HepG2 (cell line): ENCODE data around the gene PRRG3. TPM values are rescaled to one million over a fixed set of nuclear protein-coding genes. Genes with fewer than 3 reads are reported as not detected.

Experiments used
- ATAC-seq: fragments of 200-7000 bp; cut with Tn5 transposase; 3 replicates; pipeline ENCODE4 v1.9.1; 2020; ENCODE audit warnings: mild to moderate bottlenecking, moderate library complexity
- BruUV-seq: library from RNA; stranded (reverse); fragments of 400-500 nt; replicated peaks from 2 replicates; lab custom pipeline; 2021; lab: Mats Ljungman, UMichigan
- CTCF ChIA-PET: fragments of 300-600 bp; formaldehyde crosslinking; extraction: SDS; loops from one replicate; lab custom pipeline; 2021; ENCODE audit warnings: low total read pairs, inconsistent platforms, low intra/inter-chr PET ratio; lab: Yijun Ruan, JAX
- POLR2A ChIA-PET: fragments of 350-600 bp; sonication (Branson Sonifier 250); formaldehyde crosslinking; loops from one replicate; lab custom pipeline; 2020; ENCODE audit warnings: antibody characterized with exemption, inconsistent platforms; lab: Yijun Ruan, JAX
- DNase-seq: peaks from one replicate; pipeline ENCODE4 v3.0.0-alpha.2; 2015; ENCODE audit warnings: low spot score
- FAIRE-seq: peaks from 3 replicates; lab custom pipeline; 2011; peaks lifted over from hg19 to GRCh38; lab: Jason Lieb, UNC
- H2AFZ ChIP-seq: one replicate; pipeline ENCODE4 v1.6.1; 2011; ENCODE audit warnings: low read length, inconsistent platforms
- H3K27ac ChIP-seq: fragments of 300-600 bp; 3 replicates; pipeline ENCODE4 v1.8.0; 2011; ENCODE audit warnings: mixed run types, mild to moderate bottlenecking, mixed read lengths, low read length, inconsistent platforms; ENCODE audit not compliant: insufficient read depth; ENCODE audit errors: extremely low read length
- H3K27me3 ChIP-seq, 2 experiments: fragments of 200-600 bp in 1 of 2; 2 replicates in 1 of 2; 3 replicates in 1 of 2; pipeline versions ENCODE4 v1.6.0 to v1.8.0; 2011; ENCODE audit warnings: low read length in 2 of 2, mild to moderate bottlenecking in 2 of 2, moderate library complexity in 2 of 2, inconsistent platforms in 1 of 2; ENCODE audit not compliant: insufficient read depth in 2 of 2, control insufficient read depth in 1 of 2
- H3K36me3 ChIP-seq, 2 experiments: fragments of 200-600 bp in 1 of 2; replicated peaks in 1 of 2; 2 replicates in 1 of 2; 3 replicates in 1 of 2; pipeline versions ENCODE4 v1.5.1 to v1.8.0; 2011; ENCODE audit warnings: low read length in 2 of 2, inconsistent platforms in 1 of 2; ENCODE audit not compliant: insufficient read depth in 2 of 2, control insufficient read depth in 1 of 2
- H3K4me1 ChIP-seq: 2 replicates; pipeline ENCODE4 v1.5.1; 2012; ENCODE audit warnings: low read length, inconsistent platforms; ENCODE audit not compliant: insufficient read depth
- H3K4me2 ChIP-seq: 2 replicates; pipeline ENCODE4 v1.6.0; 2011; ENCODE audit warnings: low read depth, low read length, inconsistent platforms
- H3K4me3 ChIP-seq, 3 experiments: fragments of 200-600 bp in 1 of 3; sonication (generic), shearing (Covaris generic) in 1 of 3; replicated peaks in 1 of 3; 2 replicates each; pipeline ENCODE4 v1.5.1; 2011 to 2016; ENCODE audit warnings: low read length in 3 of 3, inconsistent platforms in 2 of 3, low read depth in 2 of 3, mild to moderate bottlenecking in 2 of 3, control low read depth in 1 of 3, mixed read lengths in 1 of 3; ENCODE audit not compliant: insufficient read depth in 1 of 3
- H3K79me2 ChIP-seq: one replicate; pipeline ENCODE4 v1.6.1; 2011; ENCODE audit warnings: low read length, inconsistent platforms; ENCODE audit not compliant: insufficient read depth
- H3K9ac ChIP-seq: 2 replicates; pipeline ENCODE4 v1.6.0; 2011; ENCODE audit warnings: mild to moderate bottlenecking, low read depth, low read length, inconsistent platforms; ENCODE audit not compliant: insufficient read depth
- H3K9me3 ChIP-seq: 2 replicates; pipeline ENCODE4 v1.5.1; 2012; ENCODE audit warnings: mild to moderate bottlenecking, low read length
- H4K20me1 ChIP-seq: 2 replicates; pipeline ENCODE4 v1.6.0; 2011; ENCODE audit warnings: inconsistent platforms, mild to moderate bottlenecking, low read length, moderate library complexity; ENCODE audit not compliant: insufficient read depth
- CREBL2 ChIP-seq: sonication (generic); formaldehyde crosslinking; IDR thresholded peaks from 2 replicates; pipeline ENCODE4 v1.8.1; 2023; ENCODE audit warnings: missing genetic modification reagents, mild to moderate bottlenecking, borderline replicate concordance
- NFIB ChIP-seq: sonication (generic); formaldehyde crosslinking; IDR thresholded peaks from 2 replicates; pipeline ENCODE4 v1.9.0; 2021; ENCODE audit warnings: missing genetic modification reagents, mild to moderate bottlenecking, borderline replicate concordance
- NR0B2 ChIP-seq: sonication (generic); formaldehyde crosslinking; IDR thresholded peaks from 2 replicates; pipeline ENCODE4 v1.4.0; 2020; ENCODE audit warnings: mild to moderate bottlenecking, missing genetic modification reagents
- STAT6 ChIP-seq: sonication (generic); formaldehyde crosslinking; IDR thresholded peaks from 2 replicates; pipeline ENCODE4 v1.4.0; 2020; ENCODE audit warnings: missing genetic modification reagents, mild to moderate bottlenecking, borderline replicate concordance
- ZBTB10 ChIP-seq: sonication (generic); formaldehyde crosslinking; IDR thresholded peaks from 2 replicates; pipeline ENCODE4 v1.4.0; 2020; ENCODE audit warnings: missing genetic modification reagents, borderline replicate concordance
- ZNF432 ChIP-seq: sonication (generic); formaldehyde crosslinking; IDR thresholded peaks from 2 replicates; pipeline ENCODE4 v1.5.0; 2020; ENCODE audit warnings: missing genetic modification reagents, mild to moderate bottlenecking, borderline replicate concordance
- ZNF446 ChIP-seq: sonication (generic); formaldehyde crosslinking; IDR thresholded peaks from 2 replicates; pipeline ENCODE4 v1.5.0; 2020; ENCODE audit warnings: mild to moderate bottlenecking, missing genetic modification reagents
- ZNF460 ChIP-seq: sonication (generic); formaldehyde crosslinking; IDR thresholded peaks from 2 replicates; pipeline ENCODE4 v1.5.1; 2020; ENCODE audit warnings: missing genetic modification reagents, mild to moderate bottlenecking, borderline replicate concordance
- ZNF609 ChIP-seq: sonication (generic); formaldehyde crosslinking; IDR thresholded peaks from 2 replicates; pipeline ENCODE4 v1.4.0; 2020; ENCODE audit warnings: mild to moderate bottlenecking, missing genetic modification reagents, borderline replicate concordance
- ZNF674 ChIP-seq: sonication (generic); formaldehyde crosslinking; IDR thresholded peaks from 2 replicates; pipeline ENCODE4 v1.5.0; 2020; ENCODE audit warnings: low read depth, mild to moderate bottlenecking, missing genetic modification reagents
- WGBS: methylation state at CpG from one replicate; pipeline ENCODE4 v1.1.6; 2017; ENCODE audit warnings: low lambda C conversion rate; 5-methylcytosine and 5-hydroxymethylcytosine counted together
- in situ Hi-C: cut with HindIII; loops from 2 replicates; pipeline ENCODE4 v1.10.0; 2017; ENCODE audit warnings: low pct_unique_long_range_greater_than_20kb; ENCODE audit not compliant: extremely low pct_ligation_motif_present
- intact Hi-C: fragments of 100-400 bp; cut with micrococcal nuclease; formaldehyde crosslinking; loops from one replicate; pipeline ENCODE4 v1.10.0; 2022; ENCODE audit not compliant: unreplicated experiment
- polyA plus RNA-seq, 8 experiments: library from polyadenylated mRNA; depleted of rRNA in 3 of 8; stranded (reverse) in 7 of 8; unstranded in 1 of 8; fragments of >200 nt; fragmentation: Illumina TruSeq in 4 of 8; extraction: Trizol in 4 of 8; gene quantifications; 2 replicates each; pipeline versions ENCODE4 v1.2.1 to v1.2.3, GENCODE V29; 2011 to 2016; ENCODE audit warnings: low read depth in 4 of 8, missing spikeins in 1 of 8, mixed read lengths in 1 of 8; ENCODE audit not compliant: insufficient read depth in 1 of 8
- total RNA-seq, 5 experiments: library from RNA; depleted of rRNA; stranded (reverse); fragments of >200 nt; fragmentation: Illumina TruSeq; extraction: Trizol; gene quantifications; 2 replicates each; pipeline ENCODE4 v1.2.3, GENCODE V29; 2016; ENCODE audit warnings: low read depth in 1 of 5

PRRG3 gene
- total and polyA plus RNA-seq, 2 of the 13 experiments (the other 11 are each of a cell fraction or from before 2014, with no cell fraction given): not detected

GRCh38 chrX:151737494-151737893 lies 42.2 kb downstream of the PRRG3 start:
- no peak overlapping the region for H3K9ac ChIP-seq
- H3K4me1 ChIP-seq: no peaks in the 10 kb centered on the region
- WGBS: 2% methylated on average over 3 of the region's 5 CpGs
- DNase-seq (no peak), FAIRE-seq (no peak), ATAC-seq (no peak)
- no peaks in the 10 kb centered on the region for H3K9me3 ChIP-seq
- H3K27me3 ChIP-seq: no peaks in the 10 kb centered on the region
- no peaks in the 10 kb centered on the region for H4K20me1 ChIP-seq
- TF ChIP-seq ZNF460 (CRISPR knock-in tag) (no peak), ZBTB10 (CRISPR knock-in tag) (no peak), CREBL2 (CRISPR knock-in tag) (no peak), STAT6 (CRISPR knock-in tag) (no peak), NFIB (CRISPR knock-in tag) (no peak), ZNF609 (no peak), ZNF674 (CRISPR knock-in tag) (no peak), NR0B2 (CRISPR knock-in tag) (no peak), ZNF446 (CRISPR knock-in tag) (no peak), ZNF432 (CRISPR knock-in tag) (no peak)
- no TSS peak for BruUV-seq
- POLR2A ChIA-PET: no interaction called here
- H3K79me2 ChIP-seq: no peaks in the 10 kb centered on the region
- no peak overlapping the region for H3K4me3 ChIP-seq
- in situ Hi-C loops: loop anchor here (25.0 kb wide), 1 partner anchor 1075 kb away; no protein-coding TSS in a partner anchor
- H3K36me3 ChIP-seq: no peaks in the 10 kb centered on the region
- CTCF ChIA-PET: no interaction called here
- intact Hi-C loops: no loop called here
- no peak overlapping the region for H2AFZ ChIP-seq
- H3K27ac ChIP-seq: no peak overlapping the region
- no peak overlapping the region for H3K4me2 ChIP-seq
